Tibial nerve (tissue), 4 donors: ENCODE data around the gene TP53I11. TPM values are rescaled to one million over a fixed set of nuclear protein-coding genes. Genes with fewer than 3 reads are reported as not detected.

ENCODE experiments used
- DNase-seq, 2 donors: peaks; one replicate each; pipeline ENCODE4 v3.0.0-alpha.2; 2019; ENCODE audit warnings: low spot score in 2 of 2
- H3K27ac ChIP-seq, 4 donors: fragments of 200-600 bp; sonication (generic) in 3 of 4; one replicate each; pipeline ENCODE4 v1.5.1; 2017 to 2019; ENCODE audit warnings: mild to moderate bottlenecking in 1 of 4
- H3K27me3 ChIP-seq, 2 donors: fragments of 200-600 bp; sonication (generic) in 1 of 2; one replicate each; pipeline versions ENCODE4 v1.5.1 to v1.6.0; 2017 to 2019
- H3K36me3 ChIP-seq, 3 donors: fragments of 200-600 bp; sonication (generic); one replicate each; pipeline ENCODE4 v1.5.1; 2018 to 2019
- H3K4me1 ChIP-seq, 4 donors: fragments of 200-600 bp; sonication (generic) in 3 of 4; one replicate each; pipeline ENCODE4 v1.5.1; 2017 to 2019
- H3K4me3 ChIP-seq, 4 donors: fragments of 200-600 bp; sonication (generic) in 3 of 4; one replicate each; pipeline ENCODE4 v1.5.1; 2017 to 2019; ENCODE audit warnings: mild to moderate bottlenecking in 1 of 4, moderate library complexity in 1 of 4
- H3K9me3 ChIP-seq, 4 donors: fragments of 200-600 bp; sonication (generic) in 3 of 4; one replicate each; pipeline ENCODE4 v1.5.1; 2017 to 2019
- EP300 ChIP-seq, 2 donors: sonication (generic); formaldehyde crosslinking; IDR thresholded peaks; one replicate each; pipeline ENCODE4 v1.6.1; 2017; ENCODE audit warnings: antibody characterized with exemption in 2 of 2, mild to moderate bottlenecking in 1 of 2
- POLR2A ChIP-seq, 2 donors: fragments of 450-650 bp; IDR thresholded peaks; one replicate each; pipeline ENCODE4 v1.6.1; 2017; ENCODE audit warnings: antibody characterized with exemption in 2 of 2, mild to moderate bottlenecking in 2 of 2, moderate library complexity in 2 of 2
- WGBS, 2 donors: methylation state at CpG; one replicate each; pipeline ENCODE4 v1.1.5; 2018; 5-methylcytosine and 5-hydroxymethylcytosine counted together
- total RNA-seq, 4 donors: library from RNA; depleted of rRNA; stranded (reverse); fragments of >200 nt; gene quantifications; one replicate each; pipeline ENCODE4 v1.1.0, GENCODE V29; 2016
- TF ChIP-seq, protein P1 (sequence below), 5 experiments: fragments of 200-600 bp in 3 of 5; fragments of 450-650 bp in 2 of 5; sonication (generic) in 3 of 5; IDR thresholded peaks; one replicate each; pipeline ENCODE4 v1.5.1; 2016 to 2019; ENCODE audit warnings: antibody characterized with exemption in 5 of 5, mild to moderate bottlenecking in 3 of 5, moderate library complexity in 2 of 5

The TP53I11 gene
- total RNA-seq, 4 donors from 2014 or later: 50.7 to 133 (median 60.6) TPM

DNA sequence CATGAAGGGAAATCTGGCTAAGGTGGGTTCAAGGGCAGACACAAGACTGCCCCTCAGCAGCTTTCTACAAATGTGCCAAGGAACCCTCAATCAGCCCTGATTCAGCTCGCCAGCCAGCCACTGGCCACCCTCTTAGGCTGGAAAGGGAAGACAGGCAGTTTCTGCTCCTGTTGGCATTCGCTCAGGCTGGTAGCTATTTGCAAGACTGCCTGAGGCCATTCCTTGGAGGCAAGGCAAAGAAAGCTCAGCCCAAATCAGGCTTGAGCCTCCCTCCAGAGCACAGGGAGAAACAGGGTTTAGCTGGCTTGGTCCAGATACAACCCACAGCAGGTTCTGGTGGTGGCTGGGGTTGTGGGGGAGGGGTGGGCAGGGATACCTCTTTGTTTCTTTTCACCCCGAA is 19.2 kb downstream of the TP53I11 start:
- 82 to 89% methylated on average over 3 of the region's 3 CpGs for WGBS, 2 donors
- Histone ChIP-seq H3K27ac (no peak overlapping the region), H3K4me1 (peaks cover 0 to 2% (median 0%) of the 10 kb centered on the region in 4 donors), H3K9me3 (no peaks in the 10 kb centered on the region), H3K4me3 (no peak overlapping the region), H3K27me3 (no peaks in the 10 kb centered on the region), H3K36me3 (peaks cover 0 to 37% (median 0%) of the 10 kb centered on the region in 3 donors)
- no peak for DNase-seq
- TF ChIP-seq, protein P1, sequence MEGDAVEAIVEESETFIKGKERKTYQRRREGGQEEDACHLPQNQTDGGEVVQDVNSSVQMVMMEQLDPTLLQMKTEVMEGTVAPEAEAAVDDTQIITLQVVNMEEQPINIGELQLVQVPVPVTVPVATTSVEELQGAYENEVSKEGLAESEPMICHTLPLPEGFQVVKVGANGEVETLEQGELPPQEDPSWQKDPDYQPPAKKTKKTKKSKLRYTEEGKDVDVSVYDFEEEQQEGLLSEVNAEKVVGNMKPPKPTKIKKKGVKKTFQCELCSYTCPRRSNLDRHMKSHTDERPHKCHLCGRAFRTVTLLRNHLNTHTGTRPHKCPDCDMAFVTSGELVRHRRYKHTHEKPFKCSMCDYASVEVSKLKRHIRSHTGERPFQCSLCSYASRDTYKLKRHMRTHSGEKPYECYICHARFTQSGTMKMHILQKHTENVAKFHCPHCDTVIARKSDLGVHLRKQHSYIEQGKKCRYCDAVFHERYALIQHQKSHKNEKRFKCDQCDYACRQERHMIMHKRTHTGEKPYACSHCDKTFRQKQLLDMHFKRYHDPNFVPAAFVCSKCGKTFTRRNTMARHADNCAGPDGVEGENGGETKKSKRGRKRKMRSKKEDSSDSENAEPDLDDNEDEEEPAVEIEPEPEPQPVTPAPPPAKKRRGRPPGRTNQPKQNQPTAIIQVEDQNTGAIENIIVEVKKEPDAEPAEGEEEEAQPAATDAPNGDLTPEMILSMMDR (IDR thresholded peaks at IDR 0.05): no peak
- TF ChIP-seq POLR2A (IDR thresholded peaks at IDR 0.05) (no peak), EP300 (IDR thresholded peaks at IDR 0.05) (no peak)

DNA sequence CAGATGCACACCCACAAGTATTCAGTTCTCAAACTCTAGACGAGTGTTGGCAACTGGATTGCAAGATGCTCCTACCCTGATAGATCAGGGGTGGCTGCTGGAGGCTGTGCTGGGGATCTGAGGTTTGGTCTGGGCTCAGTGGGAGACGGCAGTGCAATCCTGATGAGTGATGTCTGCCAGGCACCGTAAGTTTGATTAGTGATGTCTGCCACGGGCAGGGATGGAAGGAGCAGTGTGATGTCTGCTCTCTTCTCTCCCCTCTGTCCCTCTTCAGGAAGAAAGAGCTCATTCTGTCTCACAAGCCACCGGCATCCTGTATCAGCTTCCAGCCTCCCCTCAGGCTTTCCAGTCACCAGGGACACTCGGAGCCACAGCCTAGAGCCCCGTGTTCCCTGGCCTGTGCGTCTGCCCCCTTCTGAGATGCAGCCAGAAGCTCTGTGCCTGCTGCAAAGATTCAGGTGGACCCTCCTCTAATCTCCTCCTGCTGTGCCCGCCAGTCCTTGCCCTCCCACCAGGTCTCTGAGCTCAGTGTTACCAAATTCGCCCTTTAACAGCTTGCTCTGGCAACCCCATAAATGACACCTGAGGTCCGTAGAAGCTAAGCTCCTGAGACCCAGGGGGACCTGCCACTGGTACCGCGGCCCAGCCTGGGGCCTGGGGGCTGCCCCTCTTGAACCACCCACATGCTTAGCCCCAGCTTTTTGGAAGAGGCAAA is 19.9 kb downstream of the TP53I11 start:
- TF ChIP-seq, protein P1 (IDR thresholded peaks at IDR 0.05): no peak
- no peak for TF ChIP-seq POLR2A (IDR thresholded peaks at IDR 0.05)
- TF ChIP-seq EP300 (IDR thresholded peaks at IDR 0.05): no peak
- H3K4me3 ChIP-seq: no peak overlapping the region
- peaks cover 0 to 37% (median 0%) of the 10 kb centered on the region in 3 donors for H3K36me3 ChIP-seq
- H3K4me1 ChIP-seq: peaks cover 0 to 7% (median 0%) of the 10 kb centered on the region in 4 donors
- no peak overlapping the region for H3K27ac ChIP-seq
- no peak for DNase-seq
- no peaks in the 10 kb centered on the region for H3K27me3 ChIP-seq
- H3K9me3 ChIP-seq: no peaks in the 10 kb centered on the region
- WGBS, 2 donors: 55 to 59% methylated on average over 13 of the region's 13 CpGs

DNA sequence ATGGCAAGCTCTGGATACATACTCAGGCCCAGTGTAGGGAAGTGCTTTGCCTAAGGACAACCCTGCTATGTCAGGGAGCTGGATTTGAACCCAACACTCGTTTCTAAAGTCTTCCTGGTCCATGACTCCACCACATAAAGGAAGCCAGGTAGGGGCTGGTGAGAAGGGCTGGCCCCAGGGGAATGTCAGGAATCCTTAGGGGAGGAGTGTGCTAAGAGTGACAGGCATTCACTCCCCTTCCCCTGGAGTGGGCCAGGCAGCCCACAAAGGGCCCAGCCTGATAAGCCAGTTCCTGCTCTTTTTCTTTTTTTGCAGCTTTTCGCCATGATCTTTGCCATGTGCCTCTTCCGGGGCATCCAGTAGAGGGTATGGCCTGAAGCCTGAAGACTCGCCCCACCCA is 21.9 kb downstream of the TP53I11 start:
- peaks cover 0 to 20% (median 0%) of the 10 kb centered on the region in 3 donors for H3K36me3 ChIP-seq
- H3K4me3 ChIP-seq: no peak overlapping the region
- H3K27ac ChIP-seq: no peak overlapping the region
- TF ChIP-seq, protein P1 (IDR thresholded peaks at IDR 0.05): no peak
- no peak for TF ChIP-seq POLR2A (IDR thresholded peaks at IDR 0.05)
- TF ChIP-seq EP300 (IDR thresholded peaks at IDR 0.05): no peak
- H3K4me1 ChIP-seq: peaks cover 0 to 11% (median 0%) of the 10 kb centered on the region in 4 donors
- DNase-seq: no peak
- H3K27me3 ChIP-seq: no peaks in the 10 kb centered on the region
- 70 to 71% methylated on average over 4 of the region's 4 CpGs for WGBS, 2 donors
- no peaks in the 10 kb centered on the region for H3K9me3 ChIP-seq

DNA sequence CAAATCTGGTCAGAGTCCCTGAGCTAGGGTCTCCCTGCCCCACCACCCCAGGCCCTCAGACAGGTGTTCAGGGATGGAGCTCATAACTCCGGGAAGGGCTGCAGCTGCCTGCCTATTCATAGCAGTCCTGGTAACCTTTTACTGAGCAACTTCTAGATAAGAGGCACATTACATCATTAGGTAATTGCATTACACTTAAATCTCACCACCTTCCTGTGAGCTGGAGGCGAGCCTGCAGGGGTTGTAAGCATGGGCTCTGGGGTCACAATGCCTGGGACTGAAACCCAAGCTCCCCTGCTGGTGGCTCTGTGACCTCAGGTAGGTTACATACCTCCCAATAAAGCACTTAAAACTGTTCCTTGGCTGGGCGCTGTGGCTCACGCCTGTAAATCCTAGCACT is 22.5 kb downstream of the TP53I11 start:
- 85 to 92% methylated on average over 4 of the region's 4 CpGs for WGBS, 2 donors

More for the DNA sequence above, 22.5 kb downstream of the TP53I11 start:
- DNase-seq: no peak
- peaks cover 0 to 25% (median 0%) of the 10 kb centered on the region in 3 donors for H3K36me3 ChIP-seq
- H3K27me3 ChIP-seq: no peaks in the 10 kb centered on the region
- no peaks in the 10 kb centered on the region for H3K9me3 ChIP-seq
- peaks cover 0 to 11% (median 0%) of the 10 kb centered on the region in 4 donors for H3K4me1 ChIP-seq
- no peak for TF ChIP-seq POLR2A (IDR thresholded peaks at IDR 0.05)
- TF ChIP-seq, protein P1 (IDR thresholded peaks at IDR 0.05): no peak
- TF ChIP-seq EP300 (IDR thresholded peaks at IDR 0.05): no peak
- H3K4me3 ChIP-seq: no peak overlapping the region
- no peak overlapping the region for H3K27ac ChIP-seq
